Liver (tissue), 9 donors: ENCODE measurements around the gene ARGLU1. TPM values are rescaled to one million over a fixed set of nuclear protein-coding genes. Genes with fewer than 3 reads are reported as not detected.

ENCODE experiments used
- DNase-seq: peaks from one replicate; pipeline ENCODE4 v3.0.0-alpha.2; 2017; ENCODE audit warnings: low spot score
- H3K27ac ChIP-seq, 2 donors: one replicate each; pipeline ENCODE4 v1.7.0; 2013; ENCODE audit warnings: inconsistent platforms in 2 of 2, low read length in 2 of 2, control low read depth in 1 of 2, low read depth in 1 of 2, mild to moderate bottlenecking in 1 of 2
- H3K27me3 ChIP-seq, 4 donors: one replicate each; pipeline versions ENCODE4 v1.6.1 to v1.7.0; 2013; ENCODE audit warnings: low read length in 3 of 4, inconsistent platforms in 1 of 4, mild to moderate bottlenecking in 1 of 4, moderate library complexity in 1 of 4; ENCODE audit not compliant: control insufficient read depth in 4 of 4, insufficient read depth in 4 of 4
- H3K36me3 ChIP-seq, 4 donors: one replicate each; pipeline versions ENCODE4 v1.6.1 to v1.7.0; 2013; ENCODE audit warnings: low read length in 3 of 4, mild to moderate bottlenecking in 3 of 4, low read depth in 1 of 4, moderate library complexity in 1 of 4; ENCODE audit not compliant: control insufficient read depth in 4 of 4, insufficient read depth in 3 of 4
- H3K4me1 ChIP-seq, 4 donors: one replicate each; pipeline versions ENCODE4 v1.6.1 to v1.7.0; 2013; ENCODE audit warnings: low read length in 3 of 4, mild to moderate bottlenecking in 3 of 4, moderate library complexity in 1 of 4; ENCODE audit not compliant: control insufficient read depth in 4 of 4, insufficient read depth in 4 of 4
- H3K4me3 ChIP-seq, 3 donors: one replicate each; pipeline versions ENCODE4 v1.6.1 to v1.7.0; 2013; ENCODE audit warnings: low read length in 3 of 3, control low read depth in 1 of 3, low read depth in 1 of 3, mild to moderate bottlenecking in 1 of 3
- H3K9ac ChIP-seq, 2 donors: one replicate each; pipeline ENCODE4 v1.7.0; 2013; ENCODE audit warnings: low read length in 2 of 2, mild to moderate bottlenecking in 2 of 2, moderate library complexity in 2 of 2, control low read depth in 1 of 2, low read depth in 1 of 2
- H3K9me3 ChIP-seq, 4 donors: one replicate each; pipeline versions ENCODE4 v1.6.1 to v1.7.0; 2013; ENCODE audit warnings: low read length in 3 of 4; ENCODE audit not compliant: control insufficient read depth in 4 of 4
- CTCF ChIP-seq: fragments of 150-350 bp; IDR thresholded peaks from 2 replicates; pipeline ENCODE4 v1.5.1; 2017; ENCODE audit warnings: improper control_type of control experiment, low read depth, low read length; ENCODE audit not compliant: missing input control
- EGR1 ChIP-seq, 2 donors: IDR thresholded peaks; 2 replicates each; pipeline ENCODE4 v1.6.1; 2016 to 2018; ENCODE audit warnings: antibody characterized with exemption in 2 of 2, low read depth in 2 of 2
- FOXA1 ChIP-seq: IDR thresholded peaks from 2 replicates; pipeline ENCODE4 v1.6.1; 2016; ENCODE audit warnings: antibody characterized with exemption
- FOXA2 ChIP-seq: IDR thresholded peaks from 2 replicates; pipeline ENCODE4 v1.6.1; 2016; ENCODE audit warnings: antibody characterized with exemption
- GABPA ChIP-seq, 2 donors: IDR thresholded peaks in 1 of 2; conservative IDR thresholded peaks in 1 of 2; 2 replicates each; pipeline ENCODE4 v1.6.1; 2016; ENCODE audit warnings: antibody characterized with exemption in 2 of 2, mild to moderate bottlenecking in 1 of 2, moderate library complexity in 1 of 2
- MAX ChIP-seq: IDR thresholded peaks from 2 replicates; pipeline ENCODE4 v1.6.1; 2016; ENCODE audit warnings: antibody characterized with exemption
- NR2F2 ChIP-seq: IDR thresholded peaks from 2 replicates; pipeline ENCODE4 v1.6.1; 2016; ENCODE audit warnings: antibody characterized with exemption
- RAD21 ChIP-seq, 2 donors: IDR thresholded peaks; 2 replicates each; pipeline ENCODE4 v1.6.1; 2016; ENCODE audit warnings: antibody characterized with exemption in 2 of 2, mild to moderate bottlenecking in 2 of 2
- REST ChIP-seq: IDR thresholded peaks from 2 replicates; pipeline ENCODE4 v1.6.1; 2016; ENCODE audit warnings: antibody characterized with exemption, mild to moderate bottlenecking
- RXRA ChIP-seq, 2 donors: IDR thresholded peaks; 2 replicates each; pipeline ENCODE4 v1.6.1; 2017 to 2018; ENCODE audit warnings: antibody characterized with exemption in 2 of 2, mild to moderate bottlenecking in 1 of 2
- ZBTB33 ChIP-seq: IDR thresholded peaks from 2 replicates; pipeline ENCODE4 v1.6.1; 2016; ENCODE audit warnings: antibody characterized with exemption
- whole genome bisulfite sequencing: extraction: QIAGEN DNeasy Blood & Tissue Kit; methylation state at CpG from one replicate; pipeline ENCODE4 v1.1.7; 2013; 5-methylcytosine and 5-hydroxymethylcytosine counted together
- polyA plus RNA-seq, 2 donors: library from polyadenylated mRNA; stranded (reverse) in 1 of 2; unstranded in 1 of 2; fragments of 200-250 nt in 1 of 2; fragments of >200 nt in 1 of 2; fragmentation: Nextera tagmentation in 1 of 2; extraction: Ambion mirVana in 1 of 2; gene quantifications; one replicate each; pipeline versions ENCODE4 v1.2.1 to v1.2.3, GENCODE V29; 2013 to 2015
- total RNA-seq, 2 donors: library from RNA; depleted of rRNA; stranded (reverse); fragments of >200 nt; gene quantifications; one replicate each; pipeline ENCODE4 v1.2.3, GENCODE V29; 2014
- donor health status: healthy.
- donor health status: healthy.
- donor health status: healthy.
- donor health status: healthy.
- donor health status: healthy.

Gene ARGLU1
- total and polyA plus RNA-seq, 4 donors, result 16.7 to 50.8 (median 30.1) TPM

- no peak for TF ChIP-seq REST
Measured at GRCh38 chr13:106498158-106498557, 69.8 kb downstream of the ARGLU1 start (continued).

GRCh38 chr13:106497079-106497478 lies 70.9 kb downstream of the ARGLU1 start:
- Histone ChIP-seq H3K4me3 (no peak overlapping the region), H3K36me3 (no peaks in the 10 kb centered on the region), H3K9me3 (no peaks in the 10 kb centered on the region), H3K9ac (no peak overlapping the region), H3K27me3 (no peaks in the 10 kb centered on the region), H3K4me1 (no peaks in the 10 kb centered on the region), H3K27ac (no peak overlapping the region)
- no peak for DNase-seq
- 41% methylated on average over 1 of the region's 1 CpG for WGBS
- TF ChIP-seq FOXA2 (no peak), NR2F2 (no peak), RXRA (IDR thresholded peaks at IDR 0.05) (no peak), FOXA1 (no peak), CTCF (no peak), GABPA (IDR thresholded peaks at IDR 0.05 in 1 of 2, conservative IDR thresholded peaks at IDR 0.05 in 1 of 2) (no peak), EGR1 (IDR thresholded peaks at IDR 0.05; ENCODE audit: low read depth in 2 of 2) (no peak), MAX (no peak), RAD21 (IDR thresholded peaks at IDR 0.05) (no peak), REST (no peak), ZBTB33 (no peak)
